ENCODE data around the gene FANCC. TPM values are rescaled to one million over a fixed set of nuclear protein-coding genes. Genes with fewer than 3 reads are reported as not detected.

FANCC gene
- total and polyA plus RNA-seq, 2 of the 13 experiments (the other 11 are each of a cell fraction or from before 2014, with no cell fraction given) = 7.4 to 8.6 TPM

GRCh38 chr9:95084254-95084934, 233.1 kb downstream of the FANCC start:
- in situ Hi-C loops (cut with HindIII; ENCODE audit: extremely low pct_ligation_motif_present, low pct_unique_long_range_greater_than_20kb) (no loop called here), intact Hi-C loops (cut with micrococcal nuclease; ENCODE audit: unreplicated experiment) (no loop called here)
- Histone ChIP-seq H3K9me3 (ENCODE audit: low read length) (no peaks in the 10 kb centered on the region), H2AFZ (ENCODE audit: low read length) (no peak overlapping the region), H3K9ac (ENCODE audit: insufficient read depth, low read depth, low read length) (no peak overlapping the region), H3K4me1 (ENCODE audit: insufficient read depth, low read length) (no peaks in the 10 kb centered on the region), H3K79me2 (ENCODE audit: insufficient read depth, low read length) (peaks cover 4% of the 10 kb centered on the region), H3K27me3 (ENCODE audit: control insufficient read depth in 1 of 2, insufficient read depth in 2 of 2, low read length in 2 of 2) (no peaks in the 10 kb centered on the region; a peak in 1 of 5 replicates), H3K4me2 (ENCODE audit: low read depth, low read length) (no peak overlapping the region), H4K20me1 (ENCODE audit: insufficient read depth, low read length) (peaks cover 21% of the 10 kb centered on the region), H3K36me3 (replicated peaks in 1 of 2; ENCODE audit: control insufficient read depth in 1 of 2, insufficient read depth in 2 of 2, low read length in 2 of 2) (peaks cover 48 to 80% of the 10 kb centered on the region in 2 experiments), H3K27ac (ENCODE audit: extremely low read length, insufficient read depth, low read length) (no peak overlapping the region), H3K4me3 (replicated peaks in 1 of 3; ENCODE audit: insufficient read depth in 1 of 3, low read depth in 2 of 3, low read length in 3 of 3) (no peak overlapping the region)
- FAIRE-seq (no peak), ATAC-seq (no peak), DNase-seq (ENCODE audit: low spot score) (no peak)
- TF ChIP-seq AGO2 (optimal IDR thresholded peaks at IDR 0.05; ENCODE audit: low read depth, low read length) (peak; percentile 14), RBM22 (optimal IDR thresholded peaks at IDR 0.05; ENCODE audit: low read length) (peak; percentile 93), SP1 (IDR thresholded peaks at IDR 0.05) (no peak), SP1 (CRISPR knock-in tag; IDR thresholded peaks at IDR 0.05) (no peak)
- WGBS (ENCODE audit: low lambda C conversion rate) = 98% methylated on average over 19 of the region's 19 CpGs
- CTCF ChIA-PET (ENCODE audit: low intra/inter-chr PET ratio, low total read pairs) = no interaction called here
- POLR2A ChIA-PET = interaction anchor here (1.0 kb wide), 1 partner anchor 78 kb away, joined by 4 read pairs; no protein-coding TSS in a partner anchor
- no TSS peak for BruUV-seq (replicated peaks)

- no peaks in the 10 kb centered on the region for H3K4me1 ChIP-seq (ENCODE audit: insufficient read depth, low read length)
- intact Hi-C loops (cut with micrococcal nuclease; ENCODE audit: unreplicated experiment) = no loop called here
- FAIRE-seq (no peak), ATAC-seq (no peak), DNase-seq (ENCODE audit: low spot score) (no peak)
- H3K27ac ChIP-seq (ENCODE audit: extremely low read length, insufficient read depth, low read length) = no peak overlapping the region
- H3K4me3 ChIP-seq (replicated peaks in 1 of 3; ENCODE audit: insufficient read depth in 1 of 3, low read depth in 2 of 3, low read length in 3 of 3) = no peak overlapping the region
- in situ Hi-C loops (cut with HindIII; ENCODE audit: extremely low pct_ligation_motif_present, low pct_unique_long_range_greater_than_20kb) = no loop called here
- H3K9ac ChIP-seq (ENCODE audit: insufficient read depth, low read depth, low read length) = no peak overlapping the region
- H3K9me3 ChIP-seq (ENCODE audit: low read length) = no peaks in the 10 kb centered on the region
- peaks cover 32% of the 10 kb centered on the region for H4K20me1 ChIP-seq (ENCODE audit: insufficient read depth, low read length)
- 98% methylated on average over 21 of the region's 39 CpGs for WGBS (ENCODE audit: low lambda C conversion rate)
- peaks cover 47 to 90% of the 10 kb centered on the region in 2 experiments for H3K36me3 ChIP-seq (replicated peaks in 1 of 2; ENCODE audit: control insufficient read depth in 1 of 2, insufficient read depth in 2 of 2, low read length in 2 of 2)
- ChIA-PET POLR2A (no interaction called here), CTCF (ENCODE audit: low intra/inter-chr PET ratio, low total read pairs) (no interaction called here)
- no peak overlapping the region for H3K4me2 ChIP-seq (ENCODE audit: low read depth, low read length)
- no peak overlapping the region for H2AFZ ChIP-seq (ENCODE audit: low read length)
- H3K27me3 ChIP-seq (ENCODE audit: control insufficient read depth in 1 of 2, insufficient read depth in 2 of 2, low read length in 2 of 2) = no peaks in the 10 kb centered on the region; a peak in 1 of 5 replicates
- no TSS peak for BruUV-seq (replicated peaks)
- peaks cover 12% of the 10 kb centered on the region for H3K79me2 ChIP-seq (ENCODE audit: insufficient read depth, low read length)
- TF ChIP-seq ZBTB20 (CRISPR knock-in tag; IDR thresholded peaks at IDR 0.05; ENCODE audit: borderline replicate concordance, low read depth) (no peak), ZNF549 (CRISPR knock-in tag; IDR thresholded peaks at IDR 0.05) (no peak), YY1 (IDR thresholded peaks at IDR 0.05; ENCODE audit: insufficient read depth, insufficient replicate concordance, low read depth, low read length) (no peak), ZNF678 (CRISPR knock-in tag; IDR thresholded peaks at IDR 0.05) (no peak), IKZF5 (CRISPR knock-in tag; IDR thresholded peaks at IDR 0.05) (no peak), CENPBD1 (CRISPR knock-in tag; IDR thresholded peaks at IDR 0.05; ENCODE audit: borderline replicate concordance, low read depth) (no peak), MNT (IDR thresholded peaks at IDR 0.05) (peak; percentile 29; the same call in 1 of the 2 replicates), ZNF282 (IDR thresholded peaks at IDR 0.05; ENCODE audit: partially characterized antibody) (peak; percentile 63), ONECUT2 (CRISPR knock-in tag; IDR thresholded peaks at IDR 0.05) (no peak)
Observed at GRCh38 chr9:95083086-95083768, 234.3 kb downstream of the FANCC start.
